ENCODE results near the gene ADAMTSL3.

DNA sequence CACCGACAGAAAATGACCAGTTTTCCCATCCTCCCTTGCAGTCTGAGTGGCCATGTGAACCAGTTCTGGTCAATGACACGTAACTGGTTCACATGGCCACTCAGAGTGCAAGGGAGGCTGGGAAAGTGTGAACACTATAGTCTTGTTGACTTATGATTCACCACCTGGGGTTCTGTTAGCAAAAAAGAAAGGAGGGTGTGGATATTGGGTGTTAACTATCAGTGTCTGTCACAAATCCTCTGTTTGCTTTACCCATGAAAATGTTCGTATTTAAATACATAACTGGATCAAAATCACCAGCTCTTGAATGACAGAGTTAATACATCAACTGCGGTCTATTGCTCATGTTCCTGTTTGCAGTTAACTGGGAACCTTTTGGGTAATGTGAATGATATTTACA, 92.3 kb downstream of the ADAMTSL3 start:
- TF ChIP-seq, protein P1, sequence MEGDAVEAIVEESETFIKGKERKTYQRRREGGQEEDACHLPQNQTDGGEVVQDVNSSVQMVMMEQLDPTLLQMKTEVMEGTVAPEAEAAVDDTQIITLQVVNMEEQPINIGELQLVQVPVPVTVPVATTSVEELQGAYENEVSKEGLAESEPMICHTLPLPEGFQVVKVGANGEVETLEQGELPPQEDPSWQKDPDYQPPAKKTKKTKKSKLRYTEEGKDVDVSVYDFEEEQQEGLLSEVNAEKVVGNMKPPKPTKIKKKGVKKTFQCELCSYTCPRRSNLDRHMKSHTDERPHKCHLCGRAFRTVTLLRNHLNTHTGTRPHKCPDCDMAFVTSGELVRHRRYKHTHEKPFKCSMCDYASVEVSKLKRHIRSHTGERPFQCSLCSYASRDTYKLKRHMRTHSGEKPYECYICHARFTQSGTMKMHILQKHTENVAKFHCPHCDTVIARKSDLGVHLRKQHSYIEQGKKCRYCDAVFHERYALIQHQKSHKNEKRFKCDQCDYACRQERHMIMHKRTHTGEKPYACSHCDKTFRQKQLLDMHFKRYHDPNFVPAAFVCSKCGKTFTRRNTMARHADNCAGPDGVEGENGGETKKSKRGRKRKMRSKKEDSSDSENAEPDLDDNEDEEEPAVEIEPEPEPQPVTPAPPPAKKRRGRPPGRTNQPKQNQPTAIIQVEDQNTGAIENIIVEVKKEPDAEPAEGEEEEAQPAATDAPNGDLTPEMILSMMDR (IDR thresholded peaks at IDR 0.05) = no peak
- TF ChIP-seq POLR2A (IDR thresholded peaks at IDR 0.05) = no peak

Measured in lower leg skin (tissue), 3 donors.